GM18907 (cell line): ENCODE results near the gene CCDC141.

Source experiments
- ATAC-seq: cut with Tn5 transposase; IDR thresholded peaks from one replicate; pipeline ENCODE4 v1.9.1; 2021; ENCODE audit warnings: mild to moderate bottlenecking, moderate library complexity; ENCODE audit not compliant: unreplicated experiment

CCDC141 gene

DNA sequence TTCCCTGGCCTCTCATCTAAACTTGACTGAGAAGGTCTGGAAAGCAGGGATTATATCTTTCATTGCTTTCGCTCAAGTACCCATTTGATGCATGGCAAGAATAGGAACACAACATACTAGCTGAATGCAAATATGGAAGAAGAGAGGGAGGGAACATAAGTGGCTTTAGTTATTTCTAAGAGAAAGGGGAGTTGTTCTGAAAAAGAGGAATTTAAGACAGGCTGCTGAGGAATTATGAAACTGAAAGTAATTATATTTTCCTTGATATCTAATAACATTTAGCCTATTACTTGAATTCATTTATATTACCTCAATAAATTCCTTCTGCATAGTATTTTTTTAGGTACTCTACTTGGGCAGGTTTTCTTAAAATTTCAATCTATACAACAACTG lies 136.9 kb downstream of the CCDC141 start:
- ATAC-seq: no peak

DNA sequence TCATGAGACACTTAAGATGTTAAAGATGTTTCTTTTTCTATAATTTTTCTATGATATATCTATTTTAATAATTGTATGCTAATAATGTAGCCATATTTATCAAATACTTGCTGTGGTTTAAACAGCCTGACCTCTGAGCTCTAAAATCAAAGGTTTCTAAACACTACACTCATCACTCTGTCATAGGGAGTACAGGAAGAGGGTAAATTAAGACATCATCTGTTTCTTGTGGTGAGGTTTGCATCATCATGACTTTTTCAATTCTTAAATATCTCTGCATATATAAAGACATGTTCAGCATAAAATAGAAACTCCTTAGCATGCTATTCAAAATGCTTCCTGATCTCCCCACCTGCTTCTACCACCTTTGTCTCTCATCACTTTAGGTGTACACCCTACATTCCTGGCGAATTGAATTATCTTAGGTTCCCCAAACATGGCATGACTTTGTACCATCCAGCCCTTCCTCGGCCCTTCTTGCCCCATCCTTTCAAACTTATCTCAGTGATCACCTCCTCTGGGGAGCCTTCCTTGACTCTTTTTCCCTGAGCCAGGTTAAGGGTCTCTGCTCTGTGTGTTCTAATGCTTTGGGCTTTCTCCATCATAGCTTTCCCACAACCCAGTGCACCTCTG lies 137.4 kb downstream of the CCDC141 start:
- ATAC-seq: no peak

DNA sequence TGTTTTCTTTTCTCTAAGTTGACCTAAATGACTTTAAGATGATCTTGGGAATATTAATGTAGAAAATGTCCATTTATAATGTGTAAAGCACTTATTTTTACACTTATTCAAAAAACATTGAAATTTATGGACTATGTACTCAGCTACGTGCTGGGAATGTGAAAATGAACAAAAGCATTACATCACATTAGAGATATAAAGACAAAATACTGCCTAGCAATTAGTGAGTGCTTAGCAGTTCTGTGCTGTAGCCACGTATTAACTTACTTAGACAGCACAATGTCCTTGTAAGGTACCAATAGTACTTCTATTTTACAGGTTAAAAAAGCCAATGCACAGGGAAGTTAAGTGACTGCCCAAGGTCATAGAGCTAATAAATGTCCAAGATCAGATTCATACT lies 138.9 kb downstream of the CCDC141 start:
- no peak for ATAC-seq

DNA sequence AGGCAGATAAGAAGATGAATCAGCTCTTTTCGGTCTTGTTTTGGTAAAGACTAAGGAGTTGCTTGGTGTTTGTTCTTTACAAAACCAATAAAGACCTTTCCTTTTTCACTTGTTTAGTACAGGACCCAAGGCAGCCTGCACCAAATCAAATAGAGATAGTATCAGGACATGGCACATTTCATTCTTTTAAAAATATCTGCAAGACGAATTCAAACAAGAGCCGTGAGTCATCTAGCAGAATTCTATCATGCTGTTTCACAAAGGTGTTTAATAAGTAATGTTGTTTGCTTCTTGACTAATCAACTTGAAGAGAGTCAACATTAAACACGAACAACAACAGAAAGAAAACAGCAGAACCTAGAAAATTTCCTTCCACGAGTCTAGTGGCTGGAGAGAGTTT lies 139.9 kb downstream of the CCDC141 start:
- no peak for ATAC-seq

DNA sequence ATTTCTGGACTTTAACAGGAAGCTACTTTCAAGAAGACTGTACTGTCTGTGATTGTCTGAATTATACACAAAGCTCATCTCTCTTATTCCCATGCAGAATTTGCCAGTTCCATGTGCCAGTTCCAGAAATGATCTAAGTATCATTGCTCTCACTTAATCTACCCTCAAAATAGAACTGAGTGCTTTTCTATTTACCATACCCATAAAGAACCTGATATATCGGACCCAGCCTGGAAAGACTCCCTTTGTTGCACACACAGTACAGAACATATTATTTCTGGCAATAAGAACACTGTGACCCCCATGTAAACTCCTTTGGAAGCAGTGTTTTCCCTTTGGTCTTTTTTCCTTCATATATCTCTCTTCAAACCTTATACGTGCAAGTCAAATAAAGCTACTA lies 140.4 kb downstream of the CCDC141 start:
- ATAC-seq: no peak

DNA sequence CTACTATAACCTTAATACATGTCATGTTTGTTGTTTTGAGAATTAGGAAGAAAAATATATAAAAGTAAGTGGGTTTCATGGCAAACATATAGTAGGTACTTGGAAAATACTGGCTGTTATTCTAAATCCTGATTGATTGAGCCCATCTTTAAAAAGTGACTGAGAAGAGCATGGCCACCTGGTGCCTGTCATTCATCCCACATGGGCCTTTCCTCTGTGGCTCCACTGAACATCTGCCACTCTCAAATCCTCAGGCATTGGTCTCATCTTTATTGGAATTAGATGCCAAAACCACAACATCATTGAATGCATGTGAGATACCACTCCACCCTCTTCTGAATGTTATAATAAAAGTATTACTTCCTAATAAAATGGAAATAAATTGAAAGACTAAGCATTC lies 141.1 kb downstream of the CCDC141 start:
- no peak for ATAC-seq

DNA sequence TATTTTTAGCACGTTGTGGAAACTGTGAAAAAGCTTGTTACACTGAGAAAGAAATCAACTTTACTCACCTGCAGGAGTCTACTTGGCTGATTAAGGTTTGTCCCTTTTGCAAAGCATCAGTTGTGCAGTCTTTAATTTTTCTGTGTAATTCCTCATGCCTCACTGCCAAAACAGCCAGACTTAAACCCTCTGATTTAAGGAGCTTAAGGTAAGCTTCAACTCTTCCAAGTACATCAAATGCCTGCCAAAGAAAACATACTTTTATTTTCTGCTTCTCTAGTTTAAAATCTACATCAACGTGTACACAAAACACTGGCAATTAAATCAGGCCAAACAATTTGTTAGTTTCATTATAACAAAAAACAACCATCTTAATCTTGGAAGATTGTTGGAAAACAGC lies 144.7 kb downstream of the CCDC141 start:
- no peak for ATAC-seq

DNA sequence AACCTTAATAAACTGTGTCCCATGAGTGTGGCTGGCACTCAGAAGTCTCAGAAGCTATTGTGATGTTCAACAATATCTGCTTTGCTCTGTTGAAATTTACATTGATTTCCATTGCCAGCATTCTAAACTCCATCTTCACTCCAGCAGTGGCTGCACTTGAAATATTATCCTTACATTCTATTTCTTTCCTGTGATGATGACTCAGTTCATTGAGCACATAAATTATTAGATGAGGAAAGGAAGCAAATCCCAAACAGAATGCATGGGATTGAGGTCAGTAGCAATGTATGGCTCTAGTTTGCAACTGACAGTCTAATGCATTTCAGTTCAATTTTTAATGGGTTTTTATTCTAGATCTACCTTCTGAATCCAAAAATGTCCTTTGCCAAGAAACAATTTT lies 150.3 kb downstream of the CCDC141 start:
- no peak for ATAC-seq

DNA sequence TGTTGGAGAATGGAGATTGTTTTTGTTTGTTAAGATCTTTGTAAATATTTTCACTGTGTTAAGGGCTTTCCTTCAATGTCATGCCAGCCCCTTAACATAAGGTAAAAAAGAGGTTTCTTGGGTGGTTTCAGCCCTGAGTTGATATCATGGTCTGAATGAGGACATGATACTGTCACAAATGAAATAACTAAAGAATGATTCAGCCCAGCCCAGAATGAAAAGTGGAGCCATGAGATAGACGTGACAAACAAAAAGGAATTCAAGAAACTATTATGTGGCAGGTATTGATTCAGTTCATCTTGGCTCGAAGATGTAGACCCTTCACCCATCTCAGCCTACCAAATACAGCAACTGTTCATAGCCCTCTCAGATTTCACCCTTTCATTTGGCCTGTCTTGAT lies 154.1 kb downstream of the CCDC141 start:
- no peak for ATAC-seq

DNA sequence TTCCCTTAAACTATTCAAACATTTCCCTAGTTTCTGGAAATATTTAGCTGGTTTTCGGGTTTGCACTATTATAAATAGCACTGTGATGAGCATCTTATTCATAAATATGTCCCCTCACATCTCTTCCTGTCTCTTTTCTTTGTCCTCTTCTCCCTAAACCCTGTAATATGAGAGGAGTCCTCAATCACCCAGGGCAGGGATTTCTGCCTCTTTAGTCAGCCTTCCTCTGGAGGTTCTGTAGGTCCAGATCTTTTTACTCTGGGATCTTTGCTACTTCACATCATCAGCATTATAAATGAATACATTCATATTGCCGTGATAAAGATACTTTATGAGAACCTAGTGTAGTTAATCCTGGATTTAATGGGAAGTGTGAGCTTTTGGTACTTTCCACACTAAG lies 154.8 kb downstream of the CCDC141 start:
- ATAC-seq: no peak

DNA sequence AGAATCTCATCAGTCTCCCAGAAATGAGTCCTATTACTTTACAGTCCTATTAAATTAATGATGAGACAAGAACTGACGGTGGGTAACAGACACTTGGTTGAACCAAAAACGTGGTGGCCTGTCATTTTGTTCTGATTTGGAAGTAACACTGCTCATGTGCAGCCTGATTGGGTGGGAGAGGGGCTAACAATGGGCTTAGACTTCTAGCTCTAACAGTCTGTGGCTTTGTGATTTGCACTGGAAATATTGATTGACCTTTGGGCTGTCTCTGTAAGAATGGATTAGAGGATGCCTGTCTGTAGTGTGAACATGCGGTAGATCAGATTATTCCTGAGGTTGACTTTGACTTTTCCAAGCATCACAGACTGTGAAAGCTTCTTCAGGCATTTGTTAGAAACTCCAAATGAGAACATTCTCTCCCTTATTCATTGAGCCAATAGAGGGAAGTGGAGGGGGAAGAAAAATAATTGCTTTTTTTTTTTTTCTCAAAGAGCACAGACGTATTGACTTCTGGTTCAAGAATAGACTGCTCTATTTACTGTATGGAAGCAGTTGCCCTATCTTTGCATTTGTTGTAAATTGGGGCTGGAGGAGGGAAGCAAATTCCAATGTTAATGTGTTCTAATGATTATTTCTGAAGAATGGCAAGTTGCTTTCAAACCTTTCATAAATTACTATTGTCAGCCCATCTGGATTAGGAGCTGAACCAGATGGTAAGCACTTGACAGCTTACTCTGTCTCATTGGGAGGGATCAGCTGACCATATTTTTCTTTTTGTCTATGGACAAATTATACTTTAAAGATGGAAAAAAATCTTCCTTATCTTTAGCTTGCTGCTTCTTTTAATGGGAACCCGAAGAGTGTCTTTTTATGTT lies 156.9 kb downstream of the CCDC141 start:
- no peak for ATAC-seq

DNA sequence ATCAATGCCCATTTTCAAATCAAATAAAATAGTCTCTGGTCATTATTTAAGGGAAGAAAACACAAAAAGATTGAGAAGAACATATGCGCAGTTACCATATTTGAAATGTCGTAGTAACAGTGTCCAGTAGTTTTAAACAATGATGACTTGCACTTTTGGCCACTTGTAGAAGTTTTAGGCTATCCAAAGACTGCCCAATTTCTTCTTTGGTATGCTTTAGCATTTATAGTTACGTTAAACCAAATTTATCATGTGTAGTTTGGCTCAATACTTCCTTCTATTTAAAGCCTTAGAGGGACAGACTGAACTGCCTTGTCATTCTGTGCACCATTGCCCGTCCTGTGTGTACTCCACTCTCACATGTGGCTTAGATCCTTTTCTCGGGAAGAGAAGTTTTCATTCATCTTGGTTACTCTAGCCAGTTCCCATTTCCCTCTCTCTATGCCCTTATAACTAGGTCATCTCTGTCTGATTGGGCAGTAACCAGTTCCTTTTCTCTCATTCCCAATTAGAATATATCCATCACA lies 157.9 kb downstream of the CCDC141 start:
- no peak for ATAC-seq

DNA sequence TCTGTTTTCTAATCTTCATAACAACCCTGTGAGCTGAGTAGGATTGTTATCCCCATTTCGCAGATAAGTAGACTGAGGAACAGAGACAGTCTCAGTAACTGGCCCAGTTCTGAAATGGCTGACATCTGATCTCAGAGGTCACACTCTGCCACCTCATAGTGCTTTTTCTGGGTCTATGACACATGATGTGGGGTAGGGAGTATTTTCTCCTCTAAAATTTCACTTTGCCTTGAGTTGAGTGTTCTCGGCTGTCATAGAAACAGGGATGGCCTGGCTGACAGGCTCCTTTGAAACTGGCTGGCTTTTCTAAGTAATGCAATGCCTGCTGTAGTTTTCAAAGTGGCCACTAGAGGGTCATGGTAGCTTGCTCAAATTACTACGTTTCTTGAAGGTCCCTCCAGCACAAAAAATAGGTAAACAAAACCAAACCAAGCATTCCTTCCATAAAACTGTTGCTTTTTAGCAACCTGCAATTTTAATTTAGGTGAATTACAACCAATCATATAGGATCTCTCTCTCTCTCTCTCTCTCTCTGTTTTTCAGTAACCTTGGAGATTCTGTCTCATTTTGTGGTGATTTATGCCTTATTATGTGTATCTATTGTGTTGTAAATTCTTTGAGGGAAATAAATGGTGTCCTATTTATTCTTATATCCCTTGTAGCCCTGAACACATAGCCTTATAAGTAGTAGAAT lies 158.5 kb downstream of the CCDC141 start:
- ATAC-seq: peak; percentile 71

DNA sequence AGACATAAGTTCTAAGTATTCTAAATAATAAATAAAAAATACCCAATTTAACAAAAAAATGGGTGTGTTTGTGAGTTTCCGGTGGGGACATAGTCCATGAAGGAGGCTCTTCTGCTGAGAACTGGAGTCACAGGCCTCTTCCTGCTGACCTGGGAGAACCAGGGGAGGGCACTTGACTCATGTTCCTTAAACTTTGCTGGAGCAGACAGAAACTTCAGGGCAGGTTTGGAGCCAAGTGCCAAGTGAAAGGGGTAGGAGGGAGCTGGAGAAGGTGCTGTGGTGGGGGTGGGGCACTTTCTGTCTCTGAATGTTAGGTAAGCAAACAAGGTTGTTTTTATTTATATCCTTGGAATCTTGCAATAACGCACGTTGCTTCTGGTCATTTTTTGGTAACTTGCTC lies 163.9 kb downstream of the CCDC141 start:
- ATAC-seq: no peak

DNA sequence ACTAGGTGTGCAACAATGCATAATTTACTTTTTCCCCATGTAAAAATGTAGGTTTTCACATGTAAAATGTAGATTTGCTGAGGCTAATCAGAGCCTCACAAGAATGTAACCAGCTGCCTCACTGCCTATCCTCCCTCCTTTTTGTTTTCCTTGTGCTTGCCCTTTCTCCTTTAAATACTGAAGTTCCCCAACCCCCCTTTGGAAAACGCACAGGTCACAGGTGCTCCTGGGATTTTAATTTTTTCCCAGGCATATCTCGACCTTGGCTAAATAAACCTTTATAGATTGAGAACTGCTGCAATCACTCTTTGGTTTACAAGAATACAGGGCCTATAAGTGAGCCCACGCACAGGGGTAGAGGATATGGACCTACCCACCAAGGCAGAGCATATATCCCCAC lies 165.5 kb downstream of the CCDC141 start:
- ATAC-seq: no peak

DNA sequence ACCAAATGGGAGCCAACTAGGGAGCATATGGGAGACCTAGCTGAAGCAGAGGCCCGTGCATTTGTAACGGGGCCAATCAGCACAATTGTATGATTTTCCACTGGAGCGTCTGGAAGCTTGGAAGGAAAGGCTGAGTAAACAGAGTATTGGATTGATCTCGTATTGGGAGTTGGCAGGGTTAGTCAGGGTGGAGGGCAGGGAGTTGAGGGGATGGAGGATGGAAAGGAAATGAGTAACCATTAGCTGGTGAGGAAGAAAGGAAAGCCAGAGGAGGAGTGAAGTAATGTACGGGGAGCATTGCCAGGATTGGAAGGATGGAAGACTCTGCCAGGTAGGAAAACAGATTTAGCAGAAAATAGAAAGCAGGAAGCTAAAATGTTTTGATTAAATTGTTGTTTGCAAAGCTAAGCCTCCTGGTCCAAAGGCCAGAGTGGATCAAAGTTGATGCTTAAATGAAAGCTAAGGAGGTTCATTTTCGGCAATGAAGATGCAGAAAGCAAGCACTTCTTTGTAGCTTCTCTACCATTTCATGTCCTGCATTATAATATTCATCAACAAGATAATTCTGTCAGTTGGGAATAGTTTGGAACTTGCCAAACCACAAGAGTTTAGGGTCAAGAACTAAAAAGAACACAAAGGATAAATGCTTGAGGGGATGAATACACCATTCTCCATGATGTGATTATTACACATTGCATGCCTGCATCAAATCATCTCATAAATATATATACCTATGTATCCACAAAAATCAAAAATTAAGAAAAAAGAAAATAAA lies 167.1 kb downstream of the CCDC141 start:
- no peak for ATAC-seq

DNA sequence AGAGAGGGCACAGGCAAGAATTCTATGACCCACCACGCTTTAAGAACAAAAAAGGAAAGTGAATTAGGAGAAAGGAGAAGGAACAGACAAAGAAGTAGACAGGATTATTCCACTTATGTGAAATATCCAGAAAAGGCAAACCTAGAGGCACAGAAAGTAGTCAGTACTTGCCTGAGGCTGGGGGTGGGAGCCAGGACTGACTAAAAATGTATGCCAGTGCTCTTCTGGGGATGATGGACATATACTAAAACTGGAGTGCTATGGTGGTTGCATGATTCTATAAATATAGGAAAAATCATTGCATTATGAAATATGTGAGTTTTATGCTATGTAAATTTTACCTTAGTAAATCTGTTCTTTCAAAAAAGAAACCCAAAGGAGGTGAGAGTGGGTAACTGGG lies 168.9 kb downstream of the CCDC141 start:
- no peak for ATAC-seq

DNA sequence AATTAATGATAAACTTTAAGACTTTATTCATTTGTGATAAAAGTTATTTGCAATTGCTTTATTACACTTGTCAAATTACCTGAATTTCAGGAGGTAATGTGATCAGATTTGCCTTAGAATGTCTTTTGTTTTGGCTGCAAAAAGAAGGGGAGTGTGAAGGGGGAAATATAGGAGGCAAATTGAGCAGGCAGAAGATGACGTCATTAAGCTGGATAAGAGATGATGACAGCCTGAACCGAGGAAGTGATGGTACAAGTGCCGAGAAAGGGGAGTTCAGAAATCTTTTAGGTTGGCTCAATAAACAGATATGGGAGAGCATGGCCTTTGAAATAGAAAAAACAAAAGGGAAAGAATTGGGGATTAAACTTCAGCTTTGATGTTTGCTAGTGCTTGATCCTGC lies 169.7 kb downstream of the CCDC141 start:
- no peak for ATAC-seq

DNA sequence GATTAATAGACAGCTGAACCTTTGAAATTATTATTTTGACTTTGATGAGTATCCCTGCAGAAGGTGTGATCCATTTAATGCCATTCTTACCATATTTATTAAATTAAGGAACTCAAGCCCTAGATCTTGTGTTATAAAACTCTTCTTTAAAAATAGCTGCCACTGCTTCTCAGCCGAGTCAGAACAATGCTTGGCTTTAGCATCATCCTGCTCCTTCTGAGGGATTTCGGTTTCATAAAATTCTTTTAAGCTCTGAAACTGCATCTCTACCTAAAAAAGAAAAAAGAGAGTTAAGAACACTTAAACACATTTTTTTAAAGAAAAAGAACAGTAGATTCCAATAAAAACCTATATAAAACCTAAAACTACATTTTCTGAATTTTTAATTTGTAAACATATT lies 172.1 kb downstream of the CCDC141 start:
- ATAC-seq: no peak

DNA sequence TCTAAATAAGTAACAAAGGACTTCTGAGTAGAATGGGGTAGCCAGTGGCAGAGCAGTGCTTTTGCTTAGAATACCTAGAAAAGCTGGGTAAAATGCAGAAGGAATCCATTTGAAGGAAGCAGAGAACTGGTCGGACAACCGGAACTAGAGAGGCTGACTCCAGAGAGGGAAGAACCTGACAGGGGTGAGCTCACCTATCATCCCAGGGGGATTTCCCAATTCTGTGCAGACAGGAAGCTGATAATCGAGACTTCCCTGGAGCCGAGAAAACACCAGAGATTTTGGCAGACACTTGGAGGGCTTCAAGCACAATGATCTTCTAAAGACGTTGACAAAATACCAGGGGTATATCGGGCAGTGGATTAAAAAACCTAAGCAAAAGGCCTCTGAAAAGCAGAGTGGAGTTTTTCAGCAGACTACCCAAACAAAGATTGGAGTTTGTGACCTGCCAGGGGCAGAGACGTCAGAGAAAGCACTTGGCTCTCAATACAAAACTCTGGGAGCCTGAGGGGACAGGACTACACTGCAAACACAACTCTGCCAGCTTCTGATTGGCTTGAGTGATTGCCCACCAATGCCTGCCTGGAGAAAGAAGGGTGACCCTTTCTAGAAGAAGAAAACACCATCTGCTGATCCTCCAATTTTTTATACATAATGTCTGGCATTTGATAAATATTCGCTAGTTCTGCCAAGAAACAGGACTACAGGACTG lies 175.3 kb downstream of the CCDC141 start:
- no peak for ATAC-seq
